ENCODE results near the gene CAMTA1. TPM values are rescaled to one million over a fixed set of nuclear protein-coding genes. Genes with fewer than 3 reads are reported as not detected.

Gene CAMTA1
- total RNA-seq, 1 experiment from 2014 or later: 69.5 TPM

- no peak overlapping the region for H3K27ac ChIP-seq (ENCODE audit: low read depth, low read length)
- no peak overlapping the region for H3K4me2 ChIP-seq (ENCODE audit: low read length)
- CTCF ChIA-PET: no interaction called here
- ATAC-seq (no peak), DNase-seq (ENCODE audit: low read depth, low spot score) (no peak)
- RAD21 ChIA-PET (ENCODE audit: low non-redundant PET in 1 of 2, low total read pairs in 2 of 2, uncharacterized antibody in 2 of 2, unreplicated experiment in 2 of 2): no interaction called here
- H3K27me3 ChIP-seq (ENCODE audit: insufficient read depth, low read length): no peaks in the 10 kb centered on the region
- BruUV-seq (replicated peaks): no TSS peak
- H3K36me3 ChIP-seq (ENCODE audit: control insufficient read depth in 1 of 2, insufficient read depth in 2 of 2, low read length in 2 of 2): no peaks in the 10 kb centered on the region
- H3K9me3 ChIP-seq (ENCODE audit: control insufficient read depth in 1 of 2, insufficient read depth in 1 of 2, low read depth in 1 of 2, low read length in 2 of 2): no peaks in the 10 kb centered on the region
- no peak overlapping the region for H3K9ac ChIP-seq (ENCODE audit: low read length)
- peaks cover 7 to 12% of the 10 kb centered on the region in 2 experiments; a peak in 2 of 4 replicates for H3K4me1 ChIP-seq (ENCODE audit: control insufficient read depth in 1 of 2, insufficient read depth in 2 of 2, low read length in 2 of 2)
- no peak overlapping the region for H2AFZ ChIP-seq (ENCODE audit: low read depth, low read length, poor library complexity, severe bottlenecking)
- no peaks in the 10 kb centered on the region for H3K9me2 ChIP-seq (ENCODE audit: insufficient read depth)
- TF ChIP-seq ZNF274 (IDR thresholded peaks at IDR 0.05; ENCODE audit: low read depth, low read length) (no peak), FOSL1 (IDR thresholded peaks at IDR 0.05; ENCODE audit: low read depth) (no peak), YY1 (IDR thresholded peaks at IDR 0.05; ENCODE audit: extremely low read depth, insufficient replicate concordance, low read depth, low read length) (no peak), MAX (IDR thresholded peaks at IDR 0.05) (no peak), RAD21 (IDR thresholded peaks at IDR 0.05; ENCODE audit: low read depth) (no peak), SP1 (IDR thresholded peaks at IDR 0.05; ENCODE audit: low read depth) (no peak)
- no peaks in the 10 kb centered on the region for H4K20me1 ChIP-seq (ENCODE audit: insufficient read depth)
- H3K4me3 ChIP-seq (replicated peaks in 1 of 2; ENCODE audit: low read depth in 1 of 2, low read length in 2 of 2): no peak overlapping the region
- H3K79me2 ChIP-seq (ENCODE audit: insufficient read depth, low read length): no peaks in the 10 kb centered on the region
- intact Hi-C loops (cut with micrococcal nuclease): no loop called here
- POLR2A ChIA-PET: no interaction called here
These were observed 597.7 kb downstream of the CAMTA1 start for GRCh38 chr1:7382971-7383370.

GRCh38 chr1:7383671-7384520 lies 598.6 kb downstream of the CAMTA1 start:
- no peak for TF ChIP-seq TCF7L2 (IDR thresholded peaks at IDR 0.05; ENCODE audit: borderline replicate concordance, extremely low read depth, insufficient read depth, insufficient read length)
- TF ChIP-seq ZBTB33 (IDR thresholded peaks at IDR 0.05; ENCODE audit: extremely low read depth, insufficient replicate concordance, low read length): no peak
- TF ChIP-seq POLR2AphosphoS5 (IDR thresholded peaks at IDR 0.05; ENCODE audit: low read depth, low read length): no peak
- no peak for TF ChIP-seq ZFX (IDR thresholded peaks at IDR 0.05)
- no peak for TF ChIP-seq POLR2A (IDR thresholded peaks at IDR 0.05; ENCODE audit: borderline replicate concordance, extremely low read depth, insufficient read depth, insufficient read length)
- no peak for TF ChIP-seq CBX3 (IDR thresholded peaks at IDR 0.05; ENCODE audit: low read depth)
- TF ChIP-seq CTCF (IDR thresholded peaks at IDR 0.05 in 2 of 3, conservative IDR thresholded peaks at IDR 0.05 in 1 of 3; ENCODE audit: borderline replicate concordance in 1 of 3, insufficient read depth in 1 of 3, low read depth in 2 of 3, low read length in 2 of 3): no peak
- TF ChIP-seq FOSL1 (IDR thresholded peaks at IDR 0.05; ENCODE audit: low read depth): no peak
- TF ChIP-seq EGR1 (IDR thresholded peaks at IDR 0.05; ENCODE audit: low read depth): no peak
- TF ChIP-seq SIN3A (IDR thresholded peaks at IDR 0.05; ENCODE audit: low read depth): no peak
- TF ChIP-seq ZNF274 (IDR thresholded peaks at IDR 0.05; ENCODE audit: low read depth, low read length): no peak
- Histone ChIP-seq H4K20me1 (ENCODE audit: insufficient read depth) (no peaks in the 10 kb centered on the region), H3K4me2 (ENCODE audit: low read length) (no peak overlapping the region), H3K9me3 (ENCODE audit: control insufficient read depth in 1 of 2, insufficient read depth in 1 of 2, low read depth in 1 of 2, low read length in 2 of 2) (no peaks in the 10 kb centered on the region), H3K4me1 (ENCODE audit: control insufficient read depth in 1 of 2, insufficient read depth in 2 of 2, low read length in 2 of 2) (peaks cover 8 to 15% of the 10 kb centered on the region in 2 experiments; a peak in 2 of 4 replicates), H3K27ac (ENCODE audit: low read depth, low read length) (no peak overlapping the region), H3K27me3 (ENCODE audit: insufficient read depth, low read length) (no peaks in the 10 kb centered on the region), H3K79me2 (ENCODE audit: insufficient read depth, low read length) (no peaks in the 10 kb centered on the region), H3K36me3 (ENCODE audit: control insufficient read depth in 1 of 2, insufficient read depth in 2 of 2, low read length in 2 of 2) (no peaks in the 10 kb centered on the region), H2AFZ (ENCODE audit: low read depth, low read length, poor library complexity, severe bottlenecking) (no peak overlapping the region), H3K9me2 (ENCODE audit: insufficient read depth) (no peaks in the 10 kb centered on the region), H3K9ac (ENCODE audit: low read length) (no peak overlapping the region), H3K4me3 (replicated peaks in 1 of 2; ENCODE audit: low read depth in 1 of 2, low read length in 2 of 2) (no peak overlapping the region)
- DNase-seq (ENCODE audit: low read depth, low spot score) (no peak), ATAC-seq (no peak)
- intact Hi-C loops (cut with micrococcal nuclease): no loop called here
- POLR2A ChIA-PET: no interaction called here
- RAD21 ChIA-PET (ENCODE audit: low non-redundant PET in 1 of 2, low total read pairs in 2 of 2, uncharacterized antibody in 2 of 2, unreplicated experiment in 2 of 2): no interaction called here
- BruUV-seq (replicated peaks): no TSS peak
- CTCF ChIA-PET: no interaction called here

Data from HCT116 (cell line).